NCI-H2227 treated with DMSO at 0.1 percent for 48 hours (cell line): ENCODE measurements around the gene NECTIN3.

ENCODE experiments used
- DNase-seq: peaks from one replicate; lab custom pipeline; 2025; lab: John Stamatoyannopoulos, UW

The NECTIN3 gene

DNA sequence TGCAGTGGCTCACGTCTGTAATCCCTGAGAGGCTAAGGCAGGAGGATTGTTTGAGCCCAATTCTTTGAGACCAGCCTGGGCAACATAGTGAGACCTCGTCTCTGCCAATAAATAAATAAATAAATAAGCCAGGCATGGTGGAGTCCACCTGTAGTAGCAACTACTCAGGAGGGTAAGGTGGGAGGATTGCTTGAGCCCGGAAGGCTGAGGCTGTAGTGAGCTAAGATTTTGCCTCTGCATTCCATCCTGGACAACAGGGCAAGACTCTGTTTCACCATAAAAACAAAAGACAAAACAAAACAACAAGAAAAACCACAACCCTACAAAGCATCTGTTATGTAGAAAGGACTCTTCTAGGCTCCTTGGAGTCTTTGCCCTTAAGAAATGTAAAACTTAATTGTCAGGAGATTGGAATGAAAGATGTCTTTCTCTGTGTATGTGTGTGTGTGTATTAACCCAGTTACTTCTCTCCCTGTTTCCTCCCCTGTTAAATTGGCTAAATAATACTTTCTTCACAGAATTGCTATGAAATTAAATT, 9.5 kb downstream of the NECTIN3 start:
- DNase-seq, result no peak

DNA sequence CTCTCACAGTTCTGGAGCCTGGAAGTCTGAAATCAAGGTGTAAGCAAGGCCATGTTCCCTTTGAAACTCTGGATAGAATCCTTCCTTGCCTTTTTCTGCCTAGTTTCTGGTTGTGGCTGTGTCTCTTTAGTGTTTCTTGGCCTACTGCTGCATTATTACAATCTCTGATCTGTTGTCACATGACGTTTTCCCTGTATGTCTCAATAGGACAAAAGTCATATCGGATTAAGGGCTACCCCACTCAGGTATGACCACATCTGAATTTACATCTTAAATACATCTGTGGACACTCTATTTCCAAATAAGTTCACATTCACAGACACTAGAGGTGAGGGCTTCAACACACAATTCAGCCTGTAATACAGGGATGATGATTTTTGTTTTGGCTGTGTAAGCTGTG, 13.3 kb downstream of the NECTIN3 start:
- no peak for DNase-seq

DNA sequence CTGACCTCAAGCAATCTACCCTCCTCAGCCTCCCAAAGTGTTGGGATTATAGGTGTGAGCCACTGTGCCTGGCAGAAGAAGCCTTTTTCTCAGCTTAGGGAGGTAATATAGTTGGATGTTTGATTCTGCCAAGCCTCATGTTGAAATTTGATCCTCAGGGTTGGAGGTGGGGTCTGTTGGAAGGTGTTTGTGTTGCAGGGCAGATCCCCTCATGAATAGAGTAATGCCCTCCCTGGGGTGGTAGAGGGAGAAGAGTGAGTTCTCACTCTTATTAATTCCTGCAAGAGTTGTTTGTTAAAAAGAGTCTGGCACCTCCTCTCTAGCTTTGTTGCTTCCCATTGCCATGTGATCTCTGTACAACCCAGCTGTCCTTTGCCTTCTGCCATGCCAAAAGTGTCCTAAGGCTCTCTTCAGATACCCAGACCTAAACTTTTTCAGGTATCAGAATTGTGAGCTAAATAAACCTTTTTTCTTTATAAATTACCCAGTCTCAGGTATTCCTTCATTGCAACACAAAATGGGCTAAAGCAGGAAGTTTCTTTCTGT, 16.4 kb downstream of the NECTIN3 start:
- no peak for DNase-seq

DNA sequence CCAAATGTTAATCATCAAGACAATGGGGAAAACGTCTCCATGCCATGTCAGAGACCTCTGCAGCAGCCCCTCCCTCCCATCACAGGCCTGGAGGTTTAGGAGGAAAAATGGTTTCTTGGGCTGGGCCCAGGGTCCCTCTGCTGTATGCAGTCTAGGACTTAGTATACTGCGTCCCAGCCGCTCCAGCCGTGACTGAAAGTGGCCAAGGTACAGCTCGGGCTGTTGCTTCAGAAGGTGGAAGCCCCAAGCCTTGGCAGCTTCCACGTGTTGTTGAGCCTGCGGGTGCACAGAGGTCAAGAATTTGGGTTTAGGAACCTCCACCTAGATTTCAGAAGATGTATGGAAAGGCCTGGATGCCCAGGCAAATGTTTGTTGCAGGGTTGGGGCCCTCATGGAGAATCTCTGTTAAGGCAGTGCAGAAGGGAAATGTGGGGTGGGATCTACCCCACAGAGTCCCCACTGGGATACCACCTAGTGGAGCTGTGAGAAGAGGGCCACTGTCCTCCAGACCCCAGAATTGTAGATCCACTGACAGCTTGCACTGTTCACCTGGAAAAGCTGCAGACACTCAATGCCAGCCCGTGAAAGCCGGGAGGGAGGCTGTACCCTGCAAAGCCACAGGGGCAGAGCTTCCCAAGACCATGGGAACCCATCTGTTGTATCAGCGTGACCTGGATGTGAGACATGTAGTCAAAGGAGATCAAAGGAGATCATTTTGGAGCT, 25.0 kb downstream of the NECTIN3 start:
- DNase-seq, result no peak

DNA sequence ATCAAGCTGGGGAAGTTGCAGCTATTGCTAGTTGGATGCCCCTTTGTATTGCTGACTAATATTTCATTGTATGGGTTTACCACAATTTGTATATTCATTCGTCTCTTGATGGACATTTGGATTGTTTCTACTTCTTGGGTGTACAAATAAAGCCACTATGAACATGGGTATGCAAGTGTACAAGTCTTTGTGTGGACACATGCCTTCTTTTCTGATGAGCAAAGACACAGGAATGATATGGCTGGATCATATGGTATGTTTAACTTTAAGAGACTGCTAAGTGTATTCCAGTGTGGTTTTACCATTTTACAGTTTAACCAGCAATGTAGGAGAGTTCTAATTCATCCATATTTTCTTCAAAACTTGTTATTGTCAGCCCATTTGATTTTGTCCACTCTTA, 32.2 kb downstream of the NECTIN3 start:
- DNase-seq, result no peak

DNA sequence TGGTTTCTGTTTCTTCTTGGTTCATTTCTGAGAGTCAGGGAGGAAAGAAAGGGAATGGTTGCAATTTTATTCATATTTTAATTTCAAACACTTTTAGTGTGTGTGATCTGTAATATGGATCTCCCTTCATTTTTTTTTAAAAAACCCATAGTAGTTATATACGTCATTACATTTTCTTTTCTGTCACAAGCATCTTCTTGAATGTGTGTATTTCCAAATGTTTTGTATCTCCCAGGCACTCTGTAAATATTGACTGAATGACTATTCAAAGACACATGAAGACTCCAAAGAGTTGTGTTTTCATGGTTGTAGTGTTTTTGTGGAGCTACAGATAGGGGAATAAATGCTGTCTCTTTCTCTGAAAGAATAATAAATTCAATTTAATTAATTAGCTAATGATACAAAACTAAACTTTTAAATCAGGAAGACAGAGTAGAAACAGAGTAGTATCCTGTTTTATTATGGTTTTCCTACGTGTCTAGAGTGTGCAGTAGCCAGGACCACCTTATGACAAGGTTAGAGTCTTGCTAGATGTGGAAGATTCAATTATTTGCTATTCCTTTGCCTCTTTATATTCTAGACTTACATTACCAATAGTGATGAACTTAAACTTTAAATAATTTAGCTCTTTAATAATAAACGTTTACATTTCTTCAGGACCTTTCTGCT, 35.5 kb downstream of the NECTIN3 start:
- DNase-seq, result no peak

DNA sequence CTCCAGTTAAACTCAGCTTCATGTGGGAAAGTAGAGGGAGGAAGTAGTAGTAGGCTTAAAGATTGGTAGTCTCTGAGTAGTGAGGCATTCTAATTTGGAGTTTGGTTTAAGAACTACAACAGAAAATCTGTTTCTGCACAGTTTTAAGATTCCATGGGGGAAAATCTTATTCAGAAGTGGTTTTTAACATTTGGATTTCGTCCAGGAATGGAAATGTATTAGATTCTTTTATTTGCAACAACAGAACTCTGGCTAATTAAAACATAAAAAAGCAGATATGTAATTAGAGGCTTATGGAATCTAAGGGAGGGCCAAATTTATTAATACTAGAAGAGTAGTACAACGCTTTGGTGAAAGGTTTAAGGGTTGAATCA, 36.0 kb downstream of the NECTIN3 start:
- DNase-seq, result no peak

DNA sequence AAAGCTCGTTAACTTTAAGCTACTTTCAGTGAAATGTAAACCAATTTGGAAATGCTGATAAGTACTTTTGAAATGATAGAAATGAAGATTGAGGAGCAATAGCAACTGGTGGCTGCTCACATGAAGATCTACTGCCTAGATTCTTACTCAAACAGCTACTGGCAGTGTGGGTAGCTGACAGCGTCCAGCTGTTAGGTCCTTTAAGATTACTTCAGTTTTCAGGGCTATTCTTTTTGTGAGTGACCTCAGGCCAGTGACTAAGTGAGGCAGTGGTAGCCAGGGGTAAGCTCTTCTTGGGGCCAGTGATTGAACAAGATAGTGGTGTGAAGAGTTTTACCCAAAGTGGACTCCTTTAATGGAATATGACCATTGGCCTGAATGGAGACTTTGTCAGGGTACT, 41.3 kb downstream of the NECTIN3 start:
- no peak for DNase-seq

DNA sequence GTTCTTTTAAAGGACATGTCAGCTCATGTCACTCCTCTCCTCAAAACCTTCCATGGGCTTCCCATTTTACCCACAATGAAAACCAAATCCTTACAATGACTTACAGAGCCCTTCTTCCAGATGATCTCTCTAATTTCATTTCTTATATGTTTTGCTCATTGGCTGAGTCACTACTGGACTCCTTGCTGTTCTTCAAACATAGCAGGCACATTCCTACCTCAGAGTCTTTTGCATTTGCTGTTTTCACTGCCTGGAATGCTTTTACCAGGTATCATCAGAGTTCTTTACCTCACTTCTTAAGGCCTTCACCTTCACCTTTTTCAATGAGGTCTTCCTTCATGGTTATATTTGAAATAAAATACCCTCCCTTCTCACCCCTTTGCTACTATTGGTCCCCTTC, 57.3 kb downstream of the NECTIN3 start:
- no peak for DNase-seq

DNA sequence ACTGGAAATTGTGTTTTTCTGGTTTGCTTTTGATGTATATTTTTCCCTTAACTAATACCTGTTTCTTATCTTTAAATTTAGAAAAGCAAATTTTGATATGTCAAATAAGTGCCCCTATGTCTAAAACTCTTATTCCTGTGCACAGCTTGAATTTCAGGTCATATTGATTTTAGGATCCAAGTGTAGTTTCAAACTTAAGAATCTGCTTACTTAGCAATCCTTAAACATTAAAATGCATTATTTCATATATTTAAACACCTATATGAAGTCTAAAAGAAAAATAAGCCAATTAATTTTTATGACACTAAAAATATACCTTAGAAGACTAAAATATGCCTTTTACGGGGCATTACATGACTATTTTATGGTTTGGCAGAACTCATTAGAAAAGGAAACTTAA, 59.2 kb downstream of the NECTIN3 start:
- no peak for DNase-seq

DNA sequence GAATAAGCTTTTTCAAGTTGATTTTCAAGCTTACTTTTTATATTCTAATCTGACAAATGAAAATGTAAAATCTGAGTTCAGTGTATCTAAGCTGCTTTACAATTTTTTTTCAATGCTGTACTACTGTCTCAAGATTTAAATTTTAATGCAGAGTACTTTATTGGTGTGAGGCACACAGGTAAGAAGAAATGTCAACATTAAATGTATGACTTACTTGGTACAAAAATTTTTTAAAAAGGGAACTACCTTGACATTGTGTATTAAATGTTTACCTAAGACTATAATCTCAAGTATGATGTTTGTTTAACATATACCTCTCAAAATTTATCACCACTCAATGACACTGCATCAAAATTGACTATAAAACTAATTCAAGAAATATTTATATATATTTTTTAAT, 62.7 kb downstream of the NECTIN3 start:
- no peak for DNase-seq

DNA sequence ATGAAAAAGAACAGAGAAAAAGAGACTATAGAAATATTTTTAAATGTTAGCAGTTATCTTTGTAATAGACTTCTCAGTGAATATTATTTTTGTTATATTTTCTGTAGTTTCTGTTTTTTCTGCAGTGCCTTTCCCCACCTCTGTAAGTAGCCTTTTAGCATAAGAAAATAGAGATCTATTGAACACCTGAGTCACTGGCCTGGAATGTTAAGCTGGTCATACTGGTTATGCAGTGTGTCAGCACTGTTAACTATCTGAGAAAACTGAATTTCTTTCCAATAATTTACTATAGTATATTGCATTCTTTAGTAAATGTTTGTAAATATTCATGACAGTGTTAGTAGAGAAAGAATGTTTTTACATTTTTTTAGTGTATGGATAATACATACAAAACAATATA, 79.8 kb downstream of the NECTIN3 start:
- no peak for DNase-seq

DNA sequence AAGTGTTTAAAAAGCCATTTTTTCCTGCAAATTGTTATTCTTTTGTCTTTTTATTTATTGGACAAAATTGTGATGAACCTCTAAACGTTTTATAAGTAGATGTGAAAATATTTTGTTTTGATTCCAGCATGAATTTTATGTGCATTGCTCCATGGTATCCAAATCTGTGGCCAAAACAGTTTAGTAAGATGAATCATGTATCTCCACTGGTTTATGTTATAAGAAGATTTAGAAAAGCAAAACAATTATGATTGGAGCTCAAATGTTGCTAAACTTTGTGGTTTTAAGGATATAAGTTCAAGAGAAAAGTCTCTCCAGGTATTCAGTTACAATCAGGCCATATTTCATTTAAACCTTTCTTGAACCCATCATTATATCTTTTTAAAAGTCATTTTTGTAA, 80.9 kb downstream of the NECTIN3 start:
- DNase-seq, result no peak

DNA sequence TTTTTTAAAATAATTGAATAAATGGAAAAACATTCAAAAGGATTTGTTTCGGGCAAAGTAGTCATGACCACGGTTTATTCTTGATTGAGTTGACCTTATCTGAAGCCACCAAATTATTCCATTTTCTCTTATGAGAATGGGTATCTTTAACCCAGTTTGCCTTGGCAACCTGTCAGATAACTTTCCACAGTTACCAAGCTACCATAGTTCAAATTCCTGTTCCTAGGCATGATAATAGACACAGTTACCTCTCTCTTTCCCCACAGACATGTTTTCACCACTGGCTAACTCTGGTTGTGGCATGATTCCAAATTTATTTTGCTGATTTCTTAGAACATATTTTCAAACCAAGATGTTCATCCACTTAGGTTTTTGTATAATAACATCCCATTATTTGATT, 84.9 kb downstream of the NECTIN3 start:
- no peak for DNase-seq

DNA sequence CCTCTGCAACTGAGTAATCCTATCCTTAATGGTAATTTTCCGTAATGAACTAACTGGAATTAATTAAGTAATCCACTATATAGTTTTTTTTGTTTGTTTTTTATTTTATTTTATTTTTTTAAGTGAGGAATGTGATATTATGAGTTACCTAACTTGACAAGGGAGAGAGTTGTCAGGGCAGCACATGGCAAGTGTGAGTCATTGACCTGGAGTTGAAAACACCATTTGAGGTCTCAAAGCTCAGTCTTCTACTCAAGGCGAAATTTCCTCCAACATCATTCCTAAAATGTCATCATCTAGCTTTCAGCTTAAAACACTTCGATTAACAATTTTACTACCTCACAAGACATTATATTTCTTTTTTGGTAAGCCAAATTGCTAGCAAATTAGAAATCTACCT, 87.8 kb downstream of the NECTIN3 start:
- no peak for DNase-seq

DNA sequence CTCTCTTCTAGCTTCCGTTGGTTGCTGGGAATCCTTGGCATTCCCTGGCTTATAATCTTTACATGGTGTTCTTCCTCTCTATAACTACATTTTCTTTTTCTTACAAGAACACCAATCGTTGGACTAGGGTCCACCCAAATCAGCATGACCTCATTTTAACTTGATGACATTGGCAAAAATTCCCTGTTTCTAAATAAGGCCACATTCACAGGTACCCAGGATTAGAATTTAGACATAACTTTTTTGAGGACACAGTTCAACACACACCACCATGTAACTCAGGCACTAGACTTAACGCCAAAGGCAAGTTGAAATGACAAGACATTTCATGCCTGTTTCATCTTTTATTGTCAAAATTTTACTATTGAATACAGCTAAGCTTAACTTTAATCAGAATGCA, 93.0 kb downstream of the NECTIN3 start:
- DNase-seq, result no peak

DNA sequence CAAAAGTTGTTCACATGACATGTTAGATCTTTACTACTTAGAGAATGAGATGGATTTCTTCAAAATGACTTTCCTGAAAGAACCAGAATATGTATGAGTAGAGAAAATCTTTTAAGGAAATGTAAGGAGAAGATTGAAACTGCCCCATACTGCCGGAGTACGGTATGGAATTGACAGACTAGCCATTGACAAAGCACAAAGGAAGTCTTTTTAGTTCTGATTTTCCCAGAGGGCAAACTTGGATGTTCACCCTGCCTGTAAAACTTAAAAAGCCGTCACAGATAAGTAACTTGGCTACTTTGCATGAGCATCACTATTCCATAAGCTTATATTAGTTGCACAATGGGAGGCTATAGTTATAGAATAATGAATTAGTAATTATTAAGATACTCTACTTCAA, 93.8 kb downstream of the NECTIN3 start:
- DNase-seq, result no peak

DNA sequence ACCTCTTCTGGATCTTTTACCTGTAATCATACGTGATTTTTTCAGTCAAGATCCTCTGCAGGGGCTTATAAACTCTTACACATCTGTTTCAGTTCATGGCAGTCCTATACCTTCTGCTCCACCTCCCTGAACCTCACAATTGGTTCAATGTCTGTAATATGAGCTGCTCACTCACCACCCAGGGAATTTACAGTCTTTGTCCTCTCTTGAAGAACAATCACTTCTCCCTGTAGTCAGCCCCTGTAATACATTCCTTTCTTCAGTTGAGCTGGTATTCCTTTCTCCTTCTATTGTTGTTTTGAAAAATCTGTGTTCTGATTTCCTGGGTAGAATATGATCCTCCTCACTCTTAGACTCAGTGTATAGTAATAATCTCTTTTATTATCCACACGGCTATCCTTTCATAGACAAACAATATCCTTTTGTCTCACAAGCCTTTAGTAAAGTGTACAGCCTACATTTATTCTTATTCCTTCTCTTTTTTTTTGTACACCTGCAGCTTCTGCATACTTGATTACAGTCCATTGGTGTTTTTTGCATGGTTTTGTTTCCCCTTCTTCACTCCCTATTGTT, 101.8 kb downstream of the NECTIN3 start:
- no peak for DNase-seq

DNA sequence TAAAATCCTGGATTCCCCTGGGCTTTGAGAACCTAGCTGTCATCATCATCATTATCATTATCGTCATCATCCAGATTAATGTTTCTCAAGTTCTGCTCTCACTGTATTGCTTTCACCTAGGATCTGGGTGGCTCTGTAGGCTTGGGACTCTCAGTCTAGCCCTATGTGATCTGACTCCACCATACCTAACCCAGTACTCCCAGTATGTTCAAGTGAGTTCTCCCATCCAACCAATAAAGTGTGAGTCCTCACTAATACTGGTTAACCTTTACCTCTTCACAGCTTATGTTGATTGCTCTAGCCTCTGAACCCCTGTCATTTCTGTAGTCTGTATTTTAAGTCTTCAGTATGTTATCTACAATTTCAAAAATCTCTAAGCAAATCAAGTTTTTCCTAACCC, 102.3 kb downstream of the NECTIN3 start:
- no peak for DNase-seq

DNA sequence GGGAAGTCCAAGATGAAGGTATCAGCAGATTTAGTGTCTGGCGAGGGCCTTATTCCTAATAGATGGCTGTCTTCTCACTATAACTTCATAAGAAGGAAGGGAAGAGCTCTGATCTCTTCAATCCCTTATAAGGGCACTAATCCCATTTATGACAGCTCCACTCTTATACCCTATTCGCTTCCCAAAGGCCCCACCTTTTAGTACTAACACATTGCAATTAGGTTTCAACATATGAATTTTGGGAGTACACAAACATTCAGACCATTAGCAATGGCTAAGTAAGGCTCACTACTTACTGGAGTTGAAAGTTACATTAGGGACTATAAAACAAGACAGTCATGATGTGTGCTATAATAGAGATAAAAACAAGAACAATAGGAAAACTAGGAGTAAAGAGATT, 118.9 kb downstream of the NECTIN3 start:
- DNase-seq, result no peak

DNA sequence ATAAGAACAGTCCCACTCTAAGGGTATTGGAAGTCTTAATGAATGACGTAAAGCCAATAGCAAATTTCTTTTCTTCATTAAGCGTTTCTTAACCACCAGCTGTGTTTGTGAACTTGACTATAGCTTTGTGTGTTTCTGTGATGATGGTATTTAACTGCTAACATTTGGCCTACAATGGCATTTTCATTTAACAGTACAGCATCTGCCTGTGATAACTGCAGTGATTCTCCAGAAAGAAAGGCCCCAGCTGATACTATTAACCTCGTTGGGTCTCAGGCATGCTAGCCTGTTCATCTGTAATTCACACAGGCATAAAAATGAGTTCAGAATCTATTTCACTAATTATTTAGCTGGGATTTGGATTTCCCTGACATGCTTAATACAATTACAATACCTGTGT, 121.9 kb downstream of the NECTIN3 start:
- no peak for DNase-seq

DNA sequence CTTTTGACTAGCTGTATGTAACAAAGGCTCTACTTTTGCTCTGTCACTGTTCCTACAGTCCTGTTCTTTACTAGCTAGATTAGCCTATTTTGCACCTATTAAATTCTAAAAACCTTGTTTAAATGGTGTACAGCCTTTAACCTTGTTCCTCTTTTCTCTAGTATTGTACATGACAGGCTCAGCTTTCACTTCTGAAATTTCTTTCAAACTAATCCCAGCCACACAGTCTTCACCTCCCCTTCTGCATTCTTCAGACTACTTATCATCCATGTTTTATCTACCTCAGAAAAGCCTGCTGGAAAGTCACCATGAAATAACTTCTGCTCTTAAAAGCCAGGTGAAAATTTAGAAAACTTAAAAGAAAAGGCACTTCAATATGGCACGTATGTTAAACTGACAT, 122.4 kb downstream of the NECTIN3 start:
- no peak for DNase-seq

DNA sequence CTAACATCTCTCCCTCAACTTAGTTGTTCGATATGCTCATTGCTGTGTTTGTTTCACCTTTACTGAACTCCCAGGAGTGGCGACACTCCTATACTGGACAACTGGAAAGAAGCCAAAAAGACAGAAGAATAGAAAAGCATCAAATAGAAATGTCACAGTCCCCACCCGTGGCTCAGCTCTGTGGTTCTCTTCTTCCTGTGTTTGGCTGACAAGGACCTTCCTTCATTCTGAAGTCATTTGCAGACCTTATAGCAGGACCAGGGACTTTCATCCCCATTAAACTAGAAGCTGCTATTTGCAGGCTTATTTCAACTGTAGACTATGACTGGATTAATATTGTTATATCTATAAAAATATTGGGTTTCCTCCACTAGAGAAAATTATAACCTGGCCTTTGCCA, 125.9 kb downstream of the NECTIN3 start:
- DNase-seq, result no peak
